ENCODE data around the gene GRIP2.

DNA sequence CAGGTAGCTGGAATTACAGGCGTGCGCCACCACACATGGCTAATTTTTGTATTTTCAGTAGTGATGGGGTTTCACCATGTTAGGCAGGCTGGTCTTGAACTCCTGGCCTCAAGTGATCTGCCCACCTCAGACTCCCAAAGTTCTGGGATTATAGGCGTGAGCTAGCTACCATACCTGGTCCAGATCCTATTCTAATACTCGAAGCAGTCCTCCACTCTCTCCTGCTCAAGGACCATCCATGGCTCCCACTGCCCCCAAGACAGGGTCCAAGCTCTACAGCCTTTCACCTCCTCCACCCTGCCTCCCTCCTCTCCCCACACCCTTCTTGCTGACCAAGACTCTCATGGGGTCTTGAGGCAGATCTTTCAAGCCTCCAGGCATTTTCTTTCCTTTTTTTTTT is 12.6 kb upstream of the GRIP2 start:
- TF ChIP-seq POLR2A (IDR thresholded peaks at IDR 0.05; ENCODE audit: low read depth, low read length) (no peak), SPI1 (IDR thresholded peaks at IDR 0.05; ENCODE audit: low read depth, low read length) (no peak), POLR2AphosphoS5 (IDR thresholded peaks at IDR 0.05; ENCODE audit: low read depth, low read length) (no peak), POU2F2 (IDR thresholded peaks at IDR 0.05; ENCODE audit: low read depth, low read length) (no peak)
